Pancreas (tissue), 10 donors: Measurements from ENCODE around the gene WWOX. TPM values are rescaled to one million over a fixed set of nuclear protein-coding genes. Genes with fewer than 3 reads are reported as not detected.

Experiments used
- ATAC-seq, 4 donors: fragments of 200-7000 bp; cut with Tn5 transposase; one replicate each; pipeline versions ENCODE4 v1.8.0 to v1.9.1; 2020; ENCODE audit warnings: mild to moderate bottlenecking in 4 of 4, moderate library complexity in 4 of 4
- DNase-seq, 6 donors: peaks; one replicate each; pipeline ENCODE4 v3.0.0-alpha.2; 2020
- FAIRE-seq: peaks from 2 replicates; lab custom pipeline; 2012; peaks lifted over from hg19 to GRCh38; lab: Jason Lieb, UNC
- H3K27ac ChIP-seq, 4 donors: fragments of 200-600 bp; sonication (generic); 1 replicate in 3 of 4; 2 replicates in 1 of 4; pipeline versions ENCODE4 v1.5.0 to v1.8.0; 2020
- H3K27me3 ChIP-seq, 4 donors: fragments of 200-600 bp; one replicate each; pipeline ENCODE4 v1.8.0; 2021
- H3K36me3 ChIP-seq, 3 donors: fragments of 200-600 bp; sonication (generic) in 1 of 3; one replicate each; pipeline versions ENCODE4 v1.5.0 to v1.8.0; 2020 to 2021
- H3K4me1 ChIP-seq, 3 donors: fragments of 200-600 bp; one replicate each; pipeline ENCODE4 v1.8.0; 2021
- H3K4me3 ChIP-seq, 4 donors: fragments of 200-600 bp; sonication (generic) in 2 of 4; one replicate each; pipeline versions ENCODE4 v1.5.0 to v1.8.0; 2020 to 2021
- H3K9me3 ChIP-seq, 4 donors: fragments of 200-600 bp; one replicate each; pipeline ENCODE4 v1.8.0; 2021
- CTCF ChIP-seq, 4 donors: fragments of 200-600 bp; sonication (generic) in 3 of 4; IDR thresholded peaks; one replicate each; pipeline versions ENCODE4 v1.5.0 to v1.8.0; 2021; ENCODE audit warnings: antibody characterized with exemption in 4 of 4
- WGBS, 2 donors: extraction: QIAGEN DNeasy Blood & Tissue Kit; methylation state at CpG; one replicate each; pipeline ENCODE4 v1.1.7; 2013; 5-methylcytosine and 5-hydroxymethylcytosine counted together
- intact Hi-C, 3 donors: fragments of 100-400 bp; cut with DNase I; formaldehyde crosslinking; loops; one replicate each; pipeline versions ENCODE4 v1.11.1 to v1.14.2; 2022
- polyA plus RNA-seq, 2 donors: library from polyadenylated mRNA; stranded (reverse); fragments of 200-250 nt; gene quantifications; one replicate each; pipeline ENCODE4 v1.2.3, GENCODE V29; 2013
- total RNA-seq, 6 donors: library from RNA; stranded (reverse); fragmentation: NEBNext Ultra II Directional in 4 of 6; extraction: Animal tissue kit (Norgen Biotek cat#: 25700) in 4 of 6; gene quantifications; one replicate each; pipeline versions ENCODE4 v1.2.1 to v1.2.4, GENCODE V29; 2021 to 2023
- donor health status: healthy with polysubstance abuse.
- donor health status: DM: no; HTN: no; CAD: no; lungs with moderate emphysema.
- donor health status: DM: no; HTN: no; CAD: no.
- donor health status: control.
- donor health status: control.
- donor health status: Bipolar disorder and iron deficiency.
- donor health status: DM: yes; HTN: yes; CAD: no.
- donor health status: DM: no; HTN: no; CAD: no.
- donor health status: DM: no; HTN: no; CAD: no.
- donor health status: DM: yes; HTN: yes; CAD: no.

WWOX gene
- total and polyA plus RNA-seq, 8 donors = 6.8 to 14.4 (median 10.8) TPM

GRCh38 chr16:78882751-78883150 lies 783.3 kb downstream of the WWOX start:
- no peak for ATAC-seq
- H3K4me3 ChIP-seq = no peak overlapping the region
- no peaks in the 10 kb centered on the region for H3K4me1 ChIP-seq
- no peak overlapping the region for H3K27ac ChIP-seq
- intact Hi-C loops = no loop called here
- no peaks in the 10 kb centered on the region for H3K9me3 ChIP-seq
- no peak for TF ChIP-seq CTCF (IDR thresholded peaks at IDR 0.05)
- no peak for DNase-seq
- FAIRE-seq = no peak
- no peaks in the 10 kb centered on the region for H3K27me3 ChIP-seq
- 87% methylated on average over 9 of the region's 9 CpGs for WGBS, 2 donors
- H3K36me3 ChIP-seq = no peaks in the 10 kb centered on the region

DNA sequence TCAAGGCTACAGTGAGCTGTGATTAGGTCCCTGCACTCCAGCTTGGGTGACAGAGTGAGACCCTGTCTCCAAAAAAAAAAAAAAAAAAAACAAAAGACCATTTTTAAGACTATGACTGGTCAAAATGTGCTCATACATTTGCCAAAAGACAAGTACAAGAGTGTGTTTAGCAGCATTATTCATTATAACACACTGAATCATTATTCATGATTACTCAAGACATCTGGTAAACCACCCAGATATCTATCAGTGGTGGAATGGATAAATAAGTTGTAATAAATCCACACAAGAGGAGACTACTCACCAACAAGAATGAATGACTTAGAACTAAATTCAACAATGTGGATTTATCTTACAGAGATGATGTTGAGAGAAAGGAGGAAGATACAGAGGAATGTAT lies 784.8 kb downstream of the WWOX start:
- no peaks in the 10 kb centered on the region for H3K9me3 ChIP-seq
- TF ChIP-seq CTCF (IDR thresholded peaks at IDR 0.05) = no peak
- no peaks in the 10 kb centered on the region for H3K4me1 ChIP-seq
- ATAC-seq (no peak), DNase-seq (no peak), FAIRE-seq (no peak)
- no peak overlapping the region for H3K27ac ChIP-seq
- intact Hi-C loops = no loop called here
- no peak overlapping the region for H3K4me3 ChIP-seq
- H3K27me3 ChIP-seq = no peaks in the 10 kb centered on the region
- H3K36me3 ChIP-seq = no peaks in the 10 kb centered on the region

DNA sequence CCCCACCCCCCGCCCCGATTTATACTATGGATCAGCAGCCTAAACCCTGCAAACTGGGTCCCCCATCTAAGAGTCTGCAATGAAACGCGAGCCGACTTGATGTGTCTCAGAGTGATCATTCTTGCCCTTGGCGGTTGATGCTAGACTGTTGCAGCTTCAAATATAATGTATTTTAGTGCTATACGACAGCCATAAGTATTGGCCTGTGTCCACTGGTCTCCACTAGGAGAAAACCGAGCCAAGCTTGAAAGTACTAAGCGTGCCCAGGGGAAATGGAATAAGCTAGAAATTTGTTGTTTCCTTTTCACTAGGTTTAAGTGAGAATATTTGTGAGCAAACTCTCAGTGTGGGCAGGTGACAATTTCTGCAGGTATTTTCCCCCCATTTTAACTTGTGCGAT lies 789.9 kb downstream of the WWOX start:
- Histone ChIP-seq H3K4me3 (no peak overlapping the region), H3K4me1 (no peaks in the 10 kb centered on the region), H3K27me3 (no peaks in the 10 kb centered on the region), H3K27ac (no peak overlapping the region), H3K9me3 (no peaks in the 10 kb centered on the region), H3K36me3 (no peaks in the 10 kb centered on the region)
- ATAC-seq (no peak), DNase-seq (no peak), FAIRE-seq (no peak)
- 90% methylated on average over 10 of the region's 10 CpGs for WGBS, 2 donors
- TF ChIP-seq CTCF (IDR thresholded peaks at IDR 0.05) = no peak
- intact Hi-C loops = no loop called here

GRCh38 chr16:78890373-78890895 lies 791.0 kb downstream of the WWOX start:
- no peak for DNase-seq
- H3K36me3 ChIP-seq = no peaks in the 10 kb centered on the region
- H3K4me3 ChIP-seq = no peak overlapping the region
- TF ChIP-seq CTCF (IDR thresholded peaks at IDR 0.05) = no peak
- no peak for FAIRE-seq
- intact Hi-C loops = no loop called here
- WGBS, 2 donors = 78 to 86% methylated on average over 3 of the region's 3 CpGs
- H3K4me1 ChIP-seq = peaks cover 0 to 7% (median 0%) of the 10 kb centered on the region in 3 donors
- ATAC-seq = no peak
- H3K27me3 ChIP-seq = no peaks in the 10 kb centered on the region
- no peak overlapping the region for H3K27ac ChIP-seq
- no peaks in the 10 kb centered on the region for H3K9me3 ChIP-seq

DNA sequence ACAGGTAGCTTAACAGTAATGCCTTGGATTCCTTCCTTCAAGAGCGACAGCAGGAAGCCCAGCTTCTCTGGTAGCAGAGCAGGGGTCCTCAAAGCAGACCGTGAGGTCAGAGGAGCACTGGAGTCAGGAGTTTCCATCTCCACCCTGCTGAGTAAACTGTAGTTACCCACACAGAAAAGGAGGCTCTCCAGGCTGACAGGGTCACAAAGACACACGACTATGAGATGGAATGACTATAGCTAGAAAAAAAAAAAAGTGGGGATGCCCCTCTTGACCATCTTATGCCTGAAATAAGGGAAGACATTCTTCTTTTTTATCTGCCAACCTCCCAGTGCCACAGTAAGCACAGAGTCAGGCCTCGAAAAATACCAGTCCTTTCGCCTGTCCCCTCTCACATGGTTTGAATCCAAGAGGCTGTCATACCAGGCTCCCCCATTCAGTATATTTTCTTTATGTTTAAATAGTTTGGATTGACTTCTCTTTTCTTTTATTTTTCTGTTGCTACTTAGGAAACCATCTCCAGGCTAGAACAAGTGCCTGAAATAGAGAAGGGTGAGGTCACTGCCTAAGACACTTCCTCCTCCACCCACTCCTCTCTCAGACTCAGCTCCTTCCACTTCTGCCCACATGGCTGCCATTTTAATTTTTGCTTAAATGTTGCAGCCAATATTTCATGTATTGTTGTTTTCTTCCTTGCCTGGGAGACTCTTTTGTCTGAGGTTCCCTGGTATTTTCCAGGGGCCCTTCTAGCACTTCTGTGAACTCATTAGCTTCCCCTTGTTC lies 793.7 kb downstream of the WWOX start:
- intact Hi-C loops = no loop called here
- FAIRE-seq (no peak), DNase-seq (no peak), ATAC-seq (peak in 2 of 4 donors; percentile 37 to 54)
- WGBS, 2 donors = 92 to 93% methylated on average over 5 of the region's 5 CpGs
- Histone ChIP-seq H3K4me3 (no peak overlapping the region), H3K27me3 (peaks cover 0 to under 1% (median 0%) of the 10 kb centered on the region in 4 donors), H3K9me3 (no peaks in the 10 kb centered on the region), H3K36me3 (no peaks in the 10 kb centered on the region), H3K4me1 (peaks cover 0 to 7% (median 0%) of the 10 kb centered on the region in 3 donors), H3K27ac (no peak overlapping the region)
- no peak for TF ChIP-seq CTCF (IDR thresholded peaks at IDR 0.05)
